Activated CD4-positive, alpha-beta T cell treated with anti-CD3 and anti-CD28 coated beads, Interleukin-2, amount 50 U/mL, for 48 hours (primary cell): Measurements from ENCODE around the gene RASGRP4.
"Not testable (repeated sequence)": the region's sequence is repeated elsewhere in the genome, so short reads cannot be mapped to it uniquely, and the experiment has no call there.

Source experiments
- DNase-seq, 2 experiments: peaks; one replicate each; pipeline ENCODE4 v3.0.0-alpha.2; 2020

RASGRP4 gene

DNA sequence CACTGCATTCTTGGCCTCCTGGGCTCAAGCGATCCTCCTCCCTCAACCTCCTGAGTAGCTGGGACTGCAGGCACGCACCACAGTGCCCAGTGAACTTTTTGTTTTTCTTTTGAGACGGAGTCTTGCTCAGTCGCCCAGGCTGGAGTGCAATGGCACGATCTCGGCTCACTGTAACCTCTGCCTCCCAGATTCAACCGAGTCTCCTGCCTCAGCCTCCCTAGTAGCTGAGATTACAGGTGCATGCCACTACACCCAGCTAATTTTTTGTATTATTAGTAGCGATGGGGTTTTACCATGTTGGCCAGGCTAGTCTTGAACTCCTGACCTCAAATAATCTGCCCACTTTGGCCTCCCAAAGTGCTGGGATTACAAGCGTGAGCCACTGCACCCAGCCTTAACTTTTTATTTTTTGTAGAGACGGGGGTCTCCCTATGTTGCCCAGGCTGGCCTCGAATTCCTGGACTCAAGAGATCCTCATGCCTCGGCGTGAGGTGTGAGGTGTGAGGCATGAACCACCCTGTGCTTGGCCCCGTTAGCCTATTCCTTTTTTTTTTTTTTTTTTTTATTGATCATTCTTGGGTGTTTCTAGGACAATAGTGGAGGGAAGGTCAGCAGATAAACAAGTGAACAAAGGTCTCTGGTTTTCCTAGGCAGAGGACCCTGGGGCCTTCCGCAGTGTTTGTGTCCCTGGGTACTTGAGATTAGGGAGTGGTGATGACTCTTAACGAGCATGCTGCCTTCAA lies 62.9 kb downstream of the RASGRP4 start:
- DNase-seq: not testable (repeated sequence)

DNA sequence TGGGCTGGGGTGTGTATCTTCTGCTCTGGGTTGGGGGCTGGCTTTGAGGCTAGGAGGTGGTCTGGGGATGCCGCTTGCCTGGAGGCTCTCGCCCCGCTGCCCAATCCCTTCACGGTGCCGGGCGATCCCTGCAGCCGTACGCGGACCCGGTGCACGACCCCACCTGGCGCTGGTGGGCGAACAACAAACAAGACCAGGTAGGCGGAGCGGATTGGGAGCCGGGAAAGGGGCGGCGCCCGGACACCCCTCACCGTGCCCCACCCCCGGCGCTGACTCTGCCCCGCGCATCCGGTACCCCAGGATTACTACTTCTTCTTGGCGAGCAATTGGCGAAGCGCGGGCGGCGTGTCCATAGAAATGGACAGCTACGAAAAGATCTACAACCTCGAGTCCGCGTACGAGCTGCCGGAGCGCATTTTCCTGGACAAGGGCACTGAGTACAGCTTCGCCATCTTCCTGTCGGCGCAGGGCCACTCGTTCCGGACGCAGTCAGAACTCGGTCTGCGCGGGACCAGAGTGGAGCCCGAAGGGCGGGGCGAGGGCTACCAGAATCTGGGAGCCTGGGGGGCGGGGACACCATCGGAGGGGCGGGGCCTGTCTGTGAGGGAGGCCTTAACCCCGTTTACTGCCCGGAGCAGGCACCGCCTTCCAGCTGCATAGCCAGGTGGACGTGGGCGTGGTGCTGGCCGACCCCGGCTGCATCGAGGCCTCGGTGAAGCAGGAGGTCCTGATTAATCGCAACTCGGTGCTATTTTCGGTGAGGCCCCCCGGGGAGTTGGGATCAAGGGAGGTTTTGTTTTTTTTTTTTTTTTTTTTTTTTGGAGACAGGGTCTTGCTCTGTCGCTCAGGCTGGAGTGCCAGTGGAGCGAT lies 63.7 kb downstream of the RASGRP4 start:
- DNase-seq: peak; percentile 97

DNA sequence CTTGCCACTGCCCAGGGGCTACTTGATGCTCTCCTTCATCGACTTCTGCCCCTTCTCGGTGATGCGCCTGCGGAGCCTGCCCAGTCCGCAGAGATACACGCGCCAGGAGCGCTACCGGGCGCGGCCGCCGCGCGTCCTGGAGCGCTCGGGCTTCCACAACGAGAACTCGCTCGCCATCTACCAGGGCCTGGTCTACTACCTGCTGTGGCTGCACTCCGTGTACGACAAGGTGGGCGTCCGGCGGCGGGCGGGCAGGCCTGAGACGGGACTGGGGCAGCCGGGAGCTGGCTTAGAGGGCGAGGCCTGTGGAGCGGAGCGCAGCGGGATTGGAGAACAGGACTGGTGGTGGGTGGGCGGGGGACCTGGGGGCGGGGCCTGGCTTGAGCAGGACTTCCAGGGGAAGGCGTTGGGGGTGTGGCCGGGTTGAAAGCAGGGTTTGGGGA lies 64.4 kb downstream of the RASGRP4 start:
- peak; percentile 83 to 87 for DNase-seq

DNA sequence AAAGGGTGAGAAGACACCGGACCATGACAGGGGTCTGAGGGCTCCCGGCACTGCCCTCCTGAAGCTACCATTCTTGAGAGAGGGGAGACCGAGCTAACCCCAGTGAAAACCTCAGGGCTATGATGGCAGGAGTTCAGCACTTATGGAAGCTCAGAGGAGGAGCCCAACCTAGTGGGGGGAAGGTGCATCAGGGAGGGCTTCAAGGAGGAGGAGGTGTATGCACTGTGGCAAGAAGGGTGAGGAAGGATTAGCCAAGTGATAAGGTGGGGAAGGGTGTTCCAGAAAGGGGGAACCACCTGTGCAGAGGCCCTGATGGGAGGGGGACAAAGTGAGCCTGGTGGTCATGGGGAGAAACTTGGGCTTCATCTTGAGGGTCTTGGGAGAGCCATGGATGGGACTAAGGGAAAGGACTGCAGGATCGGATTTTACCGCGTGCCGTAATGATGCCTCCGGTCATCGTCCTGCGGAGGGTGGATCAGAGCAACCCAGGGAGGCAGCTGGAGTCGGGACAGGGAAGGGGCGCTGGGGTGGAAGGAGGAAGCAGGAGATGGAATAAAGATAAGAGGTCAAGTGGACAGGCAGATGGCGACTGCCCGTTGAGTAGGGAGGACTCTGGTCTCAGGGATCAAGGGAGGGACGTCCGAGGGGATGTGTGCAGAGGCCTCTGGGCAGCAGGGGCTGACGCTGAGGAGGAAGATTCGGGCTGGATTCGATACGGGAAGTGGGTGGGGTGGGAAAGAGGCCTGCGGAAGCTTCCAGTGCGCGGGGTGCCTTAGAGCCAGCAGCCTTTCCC lies 65.0 kb downstream of the RASGRP4 start:
- DNase-seq: no peak

DNA sequence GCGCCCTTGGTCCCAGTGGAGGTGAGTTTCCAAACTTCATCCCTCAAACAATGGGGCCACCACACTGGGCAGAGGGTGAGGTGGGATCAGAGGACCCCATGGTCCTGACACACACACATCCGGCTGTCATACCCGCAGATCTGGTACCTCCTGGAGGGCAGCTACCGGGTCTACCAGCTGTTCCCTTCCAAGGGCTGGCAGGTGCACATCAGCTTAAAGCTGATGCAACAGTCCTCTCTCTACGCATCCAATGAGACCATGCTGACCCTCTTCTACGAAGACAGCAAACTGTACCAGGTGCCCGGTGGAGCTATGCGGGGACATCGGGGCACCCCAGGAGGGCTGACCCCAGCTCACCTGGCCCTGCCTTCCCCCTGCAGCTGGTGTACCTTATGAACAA lies 65.7 kb downstream of the RASGRP4 start:
- no peak for DNase-seq

DNA sequence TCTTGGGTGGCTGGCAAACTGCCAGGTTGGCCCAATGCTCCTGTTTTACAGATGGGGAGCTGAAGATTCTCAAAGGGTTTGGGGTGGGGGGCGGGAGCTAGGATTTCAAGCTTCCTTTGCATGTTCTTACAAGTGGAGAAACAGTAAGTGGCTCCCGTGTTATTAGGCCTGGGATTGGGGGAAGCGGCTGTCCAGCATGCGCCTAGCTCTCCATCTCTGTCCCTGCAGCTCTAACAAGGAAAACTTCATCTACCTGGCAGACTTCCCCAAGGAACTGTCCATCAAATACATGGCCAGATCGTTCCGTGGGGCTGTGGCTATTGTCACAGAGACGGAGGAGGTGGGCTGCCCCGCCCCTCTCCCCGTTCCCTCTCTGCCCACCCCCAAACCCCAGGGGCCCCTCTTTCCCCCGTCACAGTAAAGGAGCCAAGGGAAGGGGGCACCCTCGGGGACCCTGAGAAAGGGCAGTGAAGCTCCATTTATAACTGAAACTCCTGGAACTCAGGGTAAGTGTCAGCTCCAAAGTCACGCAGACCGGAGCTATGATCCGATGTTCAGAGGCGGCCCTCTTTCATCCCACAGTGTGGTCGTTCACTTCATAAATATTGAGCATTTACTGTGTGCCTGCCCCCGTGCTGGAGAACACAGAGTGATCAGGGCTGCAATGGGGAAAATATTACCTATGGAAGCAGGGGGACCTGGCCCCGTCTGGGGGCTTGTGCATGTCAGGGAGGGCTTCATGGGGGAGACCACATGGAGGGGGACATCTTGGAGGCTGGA lies 66.6 kb downstream of the RASGRP4 start:
- no peak for DNase-seq
